GM19455 (cell line): ENCODE measurements around the gene EGFL8.

Experiments
- ATAC-seq: cut with Tn5 transposase; IDR thresholded peaks from one replicate; pipeline ENCODE4 v1.9.1; 2021; ENCODE audit not compliant: unreplicated experiment

The EGFL8 gene

GRCh38 chr6:32146287-32146686 lies 18.1 kb upstream of the EGFL8 start:
- no peak for ATAC-seq

GRCh38 chr6:32146687-32147086 lies 17.7 kb upstream of the EGFL8 start:
- no peak for ATAC-seq

GRCh38 chr6:32147401-32148132 lies 16.8 kb upstream of the EGFL8 start:
- ATAC-seq = no peak

- no peak for ATAC-seq
These were observed 15.9 kb upstream of the EGFL8 start for GRCh38 chr6:32148289-32149091.

GRCh38 chr6:32149092-32149755 lies 15.2 kb upstream of the EGFL8 start:
- no peak for ATAC-seq

GRCh38 chr6:32149932-32150870 lies 14.2 kb upstream of the EGFL8 start:
- no peak for ATAC-seq

DNA sequence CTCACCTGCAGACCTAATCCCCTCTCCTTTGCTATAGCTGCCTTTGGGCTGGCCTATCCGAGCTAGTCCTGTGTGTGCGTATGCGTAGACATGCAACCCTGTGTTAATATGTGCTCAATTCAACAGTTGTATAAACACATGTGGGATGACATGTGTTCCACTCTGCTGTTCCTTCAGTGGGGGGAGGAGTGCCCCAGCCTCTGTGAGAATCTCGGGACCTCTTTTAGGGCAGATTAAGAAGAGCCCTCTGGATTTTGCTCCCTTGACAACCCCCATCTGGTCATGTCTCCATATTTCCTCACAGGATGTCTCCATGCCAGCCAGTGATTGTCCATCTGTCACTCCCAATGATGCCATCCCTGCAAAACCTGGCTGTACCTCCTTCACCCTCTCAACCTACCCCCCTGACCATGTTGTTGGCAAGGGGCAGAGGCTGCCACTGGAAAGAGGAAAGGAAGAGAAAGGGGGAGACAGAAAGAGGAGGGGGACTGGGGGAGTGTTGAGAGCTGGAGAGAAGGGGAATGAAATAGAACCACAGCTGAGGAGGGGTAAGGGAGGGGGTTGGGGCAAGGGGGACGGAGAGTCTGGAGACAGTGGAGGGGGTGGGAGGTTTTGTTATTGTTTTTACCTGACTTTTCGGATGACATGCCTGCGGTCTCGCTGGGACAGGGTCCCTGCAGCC lies 13.1 kb upstream of the EGFL8 start:
- no peak for ATAC-seq

- ATAC-seq = no peak
These were observed 12.3 kb upstream of the EGFL8 start, which contains the start of gene PRRT1 for GRCh38 chr6:32151863-32152768. TSS of gene PRRT1 (minus strand) at chr6:32151939. CDS start at chr6:32151827, 112 bp downstream.

DNA sequence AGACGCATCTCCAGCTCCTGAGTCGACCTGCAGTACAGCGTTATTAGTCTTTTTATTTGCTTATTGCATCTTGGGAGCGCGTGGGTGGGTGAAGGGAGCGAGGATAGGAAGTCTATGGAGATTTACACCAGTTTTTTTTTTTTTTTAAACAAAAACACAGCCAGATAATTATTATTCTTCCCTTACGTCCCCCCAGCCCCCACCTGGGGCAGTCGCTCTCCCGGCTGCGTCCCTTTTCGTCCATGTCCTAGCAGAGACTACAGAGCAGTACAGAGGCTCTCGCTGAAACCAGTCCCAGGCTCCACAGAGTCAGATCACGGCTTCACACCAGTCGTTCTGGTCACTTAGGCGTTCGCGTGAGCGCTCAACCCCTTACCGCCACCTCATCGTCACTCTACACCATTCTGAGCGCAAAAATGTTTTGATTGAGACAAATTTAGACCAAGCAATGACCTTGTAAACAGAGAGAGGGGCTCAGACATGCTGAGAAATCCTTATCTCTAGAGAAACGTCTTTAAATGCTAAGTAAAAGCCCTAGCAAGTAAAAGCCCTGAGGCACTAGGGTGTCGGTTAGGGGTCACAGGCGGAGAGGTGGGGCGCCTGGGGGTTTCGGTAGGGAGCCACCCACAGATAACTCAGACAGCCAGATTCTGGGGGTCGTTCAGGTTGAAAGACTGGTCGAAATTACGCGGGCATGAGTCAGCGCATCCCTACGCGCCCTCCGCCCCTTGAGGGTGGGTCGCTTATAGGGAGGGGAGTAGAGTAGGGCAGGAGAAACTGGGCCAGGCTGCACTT lies 11.4 kb upstream of the EGFL8 start:
- no peak for ATAC-seq

DNA sequence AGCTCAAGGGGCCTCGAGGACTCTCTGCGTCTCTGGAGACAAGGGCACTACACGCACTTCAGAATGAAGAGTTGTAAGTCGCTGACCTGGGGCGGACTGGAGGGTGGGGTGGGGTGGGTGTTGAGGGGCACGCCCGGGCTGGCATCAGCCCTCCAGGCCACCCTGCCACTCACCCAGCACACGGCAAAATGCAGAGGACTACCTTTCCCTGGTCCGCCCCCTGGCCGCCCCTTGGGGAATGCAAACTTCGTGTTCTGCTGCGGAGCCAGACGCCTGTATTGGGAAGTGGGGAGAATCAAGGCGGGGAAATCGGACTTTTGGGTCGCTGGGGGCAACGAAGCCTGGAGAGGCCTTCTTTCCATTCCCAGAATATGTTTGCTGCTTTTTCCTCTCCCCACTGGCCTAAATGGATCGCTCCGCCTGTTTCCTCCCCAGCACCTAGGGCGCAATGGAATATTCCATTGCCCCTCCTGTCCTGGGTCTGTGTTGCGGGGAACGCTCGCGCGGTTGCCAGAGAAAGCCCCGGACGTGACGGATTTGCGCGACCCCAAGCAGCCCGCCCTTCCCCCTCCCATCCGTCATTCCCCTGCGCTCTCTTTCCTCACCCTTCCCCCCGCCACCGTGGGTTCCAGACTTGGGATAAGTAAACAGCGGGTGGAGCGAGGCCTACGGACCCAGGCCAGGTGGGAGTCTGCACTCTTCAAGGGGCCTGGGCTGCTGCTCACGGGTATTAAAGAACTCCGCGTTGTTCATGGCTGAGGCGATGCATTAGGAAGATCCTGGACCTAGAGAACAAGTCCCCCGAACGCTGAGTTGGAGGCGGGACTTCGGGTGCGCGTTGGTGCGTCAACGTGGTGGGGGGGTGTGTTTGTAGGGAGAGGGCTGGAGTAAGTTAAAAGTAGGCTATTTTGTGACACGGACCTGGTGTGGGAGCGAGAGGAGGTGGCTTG lies 10.6 kb upstream of the EGFL8 start, which contains the start of gene PPT2:
Gene PPT2, plus strand, starts transcription at position 578 of the 950 bp plus-strand sequence. CDS start 454 bp downstream, outside the sequence.
- no peak for ATAC-seq

GRCh38 chr6:32154514-32155161 lies 9.8 kb upstream of the EGFL8 start:
- no peak for ATAC-seq

- ATAC-seq = no peak
These were observed 7.5 kb upstream of the EGFL8 start for GRCh38 chr6:32156891-32157290.

GRCh38 chr6:32158052-32158451 lies 6.3 kb upstream of the EGFL8 start:
- no peak for ATAC-seq

DNA sequence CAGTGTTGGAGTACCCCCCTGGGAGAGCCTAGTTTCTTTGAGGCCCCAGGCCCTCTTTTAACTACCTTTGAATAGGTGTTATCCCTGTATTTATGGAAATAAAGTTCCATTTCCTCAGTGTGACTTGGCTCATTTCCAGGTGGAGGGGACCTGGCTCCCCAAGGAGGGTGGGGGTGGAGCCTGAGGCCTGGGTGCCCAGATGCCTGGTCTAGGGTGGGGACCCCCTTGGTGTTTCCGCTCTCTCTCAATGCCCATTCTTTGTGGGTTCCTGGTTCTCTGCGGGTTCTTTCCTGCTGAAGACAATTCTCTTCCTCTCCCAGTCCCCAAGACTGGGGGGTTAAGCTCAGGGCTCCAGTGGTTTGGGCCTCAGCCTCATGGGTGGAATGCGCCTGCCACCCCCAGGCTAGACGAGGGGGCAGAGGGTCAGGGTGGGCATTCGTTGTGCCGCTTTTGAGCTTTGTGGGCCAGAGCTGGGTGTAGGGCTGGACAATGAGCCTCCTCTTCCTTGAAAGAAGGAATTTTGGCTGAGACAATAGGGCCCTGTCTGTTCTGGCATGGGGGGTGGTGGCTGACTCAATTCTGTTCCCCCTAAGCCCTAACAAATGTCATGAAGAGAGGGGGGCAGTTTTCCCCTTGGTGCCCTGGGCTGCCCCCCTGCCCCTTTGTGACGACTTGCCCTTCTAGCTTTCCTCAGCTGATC lies 686 bp upstream of the EGFL8 start:
- no peak for ATAC-seq

DNA sequence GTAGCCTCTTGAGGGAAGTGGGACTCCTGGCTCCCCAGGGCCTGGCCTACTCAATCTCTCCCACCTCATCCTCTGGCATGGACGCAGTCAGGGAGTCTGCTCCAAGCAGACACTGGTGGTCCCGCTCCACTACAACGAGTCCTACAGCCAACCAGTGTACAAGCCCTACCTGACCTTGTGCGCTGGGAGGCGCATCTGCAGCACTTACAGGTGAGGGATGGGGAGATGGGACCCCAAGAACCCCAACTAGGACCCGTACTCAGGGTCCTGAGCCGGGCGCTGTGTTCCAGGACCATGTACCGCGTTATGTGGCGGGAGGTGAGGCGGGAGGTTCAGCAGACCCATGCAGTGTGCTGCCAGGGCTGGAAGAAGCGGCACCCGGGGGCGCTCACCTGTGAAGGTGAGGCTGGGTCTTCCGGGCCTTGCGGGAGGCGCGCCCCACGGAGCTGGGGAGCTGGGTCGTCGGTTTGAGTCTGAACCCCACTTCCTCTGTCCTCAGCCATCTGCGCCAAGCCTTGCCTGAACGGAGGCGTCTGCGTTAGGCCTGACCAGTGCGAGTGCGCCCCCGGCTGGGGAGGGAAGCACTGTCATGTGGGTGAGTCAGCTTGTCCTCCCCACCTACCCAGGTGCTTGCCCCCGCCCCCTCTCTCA lies 2.1 kb downstream of the EGFL8 start:
- ATAC-seq = no peak
